Activated CD4-positive, alpha-beta T cell treated with anti-CD3 and anti-CD28 coated beads for 36 hours (primary cell): Measurements from ENCODE around the gene RAP1GAP. TPM values are rescaled to one million over a fixed set of nuclear protein-coding genes. Genes with fewer than 3 reads are reported as not detected.

Experiments
- ATAC-seq: fragments of 200-7000 bp; cut with Tn5 transposase; one replicate; pipeline ENCODE4 v1.10.0; 2021; ENCODE audit warnings: mild to moderate bottlenecking, moderate library complexity
- CTCF ChIA-PET: fragments of 350-600 bp; sonication (Branson Sonifier 250); formaldehyde crosslinking; loops from one replicate; lab custom pipeline; 2021; ENCODE audit warnings: antibody characterized with exemption; lab: Charles Lee
- POLR2A ChIA-PET: fragments of 350-600 bp; sonication (Branson Sonifier 250); formaldehyde crosslinking; loops from one replicate; lab custom pipeline; 2021; ENCODE audit warnings: antibody characterized with exemption, inconsistent platforms; lab: Charles Lee
- DNase-seq: peaks from one replicate; pipeline ENCODE4 v3.0.0-alpha.2; 2020
- H3K27ac Mint-ChIP-seq: one replicate; pipeline ENCODE4 v1.8.0; 2021; ENCODE audit warnings: mixed read lengths
- H3K27me3 Mint-ChIP-seq: one replicate; pipeline ENCODE4 v1.8.0; 2021; ENCODE audit warnings: mixed read lengths
- H3K36me3 Mint-ChIP-seq: one replicate; pipeline ENCODE4 v1.8.0; 2021; ENCODE audit warnings: low read depth, mixed read lengths
- H3K4me1 Mint-ChIP-seq: one replicate; pipeline ENCODE4 v1.8.0; 2021; ENCODE audit warnings: mixed read lengths
- H3K4me3 Mint-ChIP-seq: one replicate; pipeline ENCODE4 v1.8.0; 2021; ENCODE audit warnings: mild to moderate bottlenecking, moderate library complexity, mixed read lengths
- H3K9me3 Mint-ChIP-seq: one replicate; pipeline ENCODE4 v1.8.0; 2021; ENCODE audit warnings: low read depth, mixed read lengths
- intact Hi-C, 2 experiments: fragments of 100-400 bp; cut with DNase I in 1 of 2; cut with micrococcal nuclease in 1 of 2; formaldehyde crosslinking; loops; one replicate each; pipeline versions ENCODE4 v1.14.2 to v1.15.1; 2022 to 2024; cut with DNase I, micrococcal nuclease
- total RNA-seq, 2 experiments: library from RNA; stranded (reverse); gene quantifications; one replicate each; pipeline ENCODE4 v1.2.3, GENCODE V29; 2021

Gene RAP1GAP
- total RNA-seq, 2 experiments from 2014 or later, result 2.1 to 2.5 TPM

- CTCF ChIA-PET, result interaction anchor here (0.5 to 0.7 kb wide), 2 partner anchors 22 to 384 kb away, joined by 3 to 4 read pairs; no protein-coding TSS in a partner anchor
- Mint-ChIP-seq H3K27ac (no peak overlapping the region), H3K4me1 (no peaks in the 10 kb centered on the region), H3K27me3 (peaks cover 4% of the 10 kb centered on the region), H3K9me3 (no peaks in the 10 kb centered on the region), H3K4me3 (no peak overlapping the region), H3K36me3 (no peaks in the 10 kb centered on the region)
- DNase-seq (no peak), ATAC-seq (no peak)
- POLR2A ChIA-PET, result no interaction called here
- intact Hi-C loops, result no loop called here
Measured at GRCh38 chr1:21579791-21580190, 89.4 kb downstream of the RAP1GAP start.

GRCh38 chr1:21577933-21578332, 91.2 kb downstream of the RAP1GAP start:
- Mint-ChIP-seq H3K36me3 (no peaks in the 10 kb centered on the region), H3K4me3 (no peak overlapping the region), H3K27me3 (peaks cover 12% of the 10 kb centered on the region), H3K9me3 (no peaks in the 10 kb centered on the region), H3K4me1 (no peaks in the 10 kb centered on the region), H3K27ac (no peak overlapping the region)
- POLR2A ChIA-PET, result no interaction called here
- CTCF ChIA-PET, result interaction anchor here (0.8 kb wide), 1 partner anchor 77 kb away, joined by 3 read pairs; no protein-coding TSS in a partner anchor
- no peak for ATAC-seq
- DNase-seq, result no peak
- intact Hi-C loops, result no loop called here

- no peak for ATAC-seq
- no peak overlapping the region for H3K27ac Mint-ChIP-seq
- POLR2A ChIA-PET, result no interaction called here
Measured at GRCh38 chr1:21577324-21577723, 91.8 kb downstream of the RAP1GAP start.

GRCh38 chr1:21576798-21577187, 92.4 kb downstream of the RAP1GAP start:
- no peaks in the 10 kb centered on the region for H3K36me3 Mint-ChIP-seq
- peaks cover 12% of the 10 kb centered on the region for H3K27me3 Mint-ChIP-seq
- intact Hi-C loops, result no loop called here
- no peak overlapping the region for H3K27ac Mint-ChIP-seq
- no peak for ATAC-seq
- ChIA-PET POLR2A (no interaction called here), CTCF (no interaction called here)
- no peak overlapping the region for H3K4me3 Mint-ChIP-seq
- no peaks in the 10 kb centered on the region for H3K4me1 Mint-ChIP-seq
- no peak for DNase-seq
- no peaks in the 10 kb centered on the region for H3K9me3 Mint-ChIP-seq

More at GRCh38 chr1:21577324-21577723, 91.8 kb downstream of the RAP1GAP start:
- Mint-ChIP-seq H3K9me3 (no peaks in the 10 kb centered on the region), H3K4me3 (no peak overlapping the region), H3K36me3 (no peaks in the 10 kb centered on the region), H3K4me1 (no peaks in the 10 kb centered on the region), H3K27me3 (peaks cover 12% of the 10 kb centered on the region)
- DNase-seq, result no peak
- intact Hi-C loops, result no loop called here
- CTCF ChIA-PET, result no interaction called here

- Mint-ChIP-seq H3K4me1 (no peaks in the 10 kb centered on the region), H3K27me3 (peaks cover 12% of the 10 kb centered on the region), H3K27ac (no peak overlapping the region), H3K9me3 (no peaks in the 10 kb centered on the region), H3K4me3 (no peak overlapping the region), H3K36me3 (no peaks in the 10 kb centered on the region)
- DNase-seq (no peak), ATAC-seq (no peak)
- intact Hi-C loops, result no loop called here
- ChIA-PET CTCF (no interaction called here), POLR2A (no interaction called here)
Measured at GRCh38 chr1:21576031-21576797, 92.9 kb downstream of the RAP1GAP start.

- DNase-seq (no peak), ATAC-seq (no peak)
- H3K4me3 Mint-ChIP-seq, result no peak overlapping the region
- intact Hi-C loops, result no loop called here
- H3K27ac Mint-ChIP-seq, result no peak overlapping the region
- no peaks in the 10 kb centered on the region for H3K36me3 Mint-ChIP-seq
- no peaks in the 10 kb centered on the region for H3K9me3 Mint-ChIP-seq
- peaks cover 12% of the 10 kb centered on the region for H3K27me3 Mint-ChIP-seq
- ChIA-PET CTCF (no interaction called here), POLR2A (no interaction called here)
- no peaks in the 10 kb centered on the region for H3K4me1 Mint-ChIP-seq
Measured at GRCh38 chr1:21575351-21575942, 93.7 kb downstream of the RAP1GAP start.

- ATAC-seq, result no peak
- POLR2A ChIA-PET, result no interaction called here
- intact Hi-C loops, result no loop called here
- Mint-ChIP-seq H3K36me3 (no peaks in the 10 kb centered on the region), H3K4me3 (no peak overlapping the region), H3K9me3 (no peaks in the 10 kb centered on the region), H3K27me3 (peaks cover 12% of the 10 kb centered on the region), H3K4me1 (no peaks in the 10 kb centered on the region), H3K27ac (no peak overlapping the region)
- DNase-seq, result no peak
- CTCF ChIA-PET, result no interaction called here
Measured at GRCh38 chr1:21574466-21575151, 94.5 kb downstream of the RAP1GAP start.

GRCh38 chr1:21573971-21574465, 95.1 kb downstream of the RAP1GAP start:
- no peaks in the 10 kb centered on the region for H3K9me3 Mint-ChIP-seq
- peak; percentile 69 for DNase-seq
- no peaks in the 10 kb centered on the region for H3K36me3 Mint-ChIP-seq
- CTCF ChIA-PET, result interaction anchor here (0.7 to 1.1 kb wide), 2 partner anchors 49 to 205 kb away, joined by 3 to 4 read pairs; no protein-coding TSS in a partner anchor
- POLR2A ChIA-PET, result no interaction called here
- H3K4me1 Mint-ChIP-seq, result no peaks in the 10 kb centered on the region
- peak; percentile 58 for ATAC-seq
- peaks cover 12% of the 10 kb centered on the region for H3K27me3 Mint-ChIP-seq
- H3K27ac Mint-ChIP-seq, result no peak overlapping the region
- H3K4me3 Mint-ChIP-seq, result no peak overlapping the region
- intact Hi-C loops, result no loop called here

GRCh38 chr1:21573475-21573874, 95.7 kb downstream of the RAP1GAP start:
- Mint-ChIP-seq H3K27me3 (peaks cover 12% of the 10 kb centered on the region), H3K4me3 (no peak overlapping the region), H3K27ac (no peak overlapping the region), H3K36me3 (no peaks in the 10 kb centered on the region), H3K4me1 (no peaks in the 10 kb centered on the region), H3K9me3 (no peaks in the 10 kb centered on the region)
- CTCF ChIA-PET, result interaction anchor here (0.7 to 1.1 kb wide), 2 partner anchors 48 to 205 kb away, joined by 3 to 4 read pairs; no protein-coding TSS in a partner anchor
- intact Hi-C loops, result no loop called here
- POLR2A ChIA-PET, result no interaction called here
- no peak for ATAC-seq
- DNase-seq, result no peak

- ATAC-seq (no peak), DNase-seq (no peak)
- Mint-ChIP-seq H3K27me3 (peaks cover 12% of the 10 kb centered on the region), H3K4me3 (no peak overlapping the region), H3K4me1 (no peaks in the 10 kb centered on the region), H3K27ac (no peak overlapping the region), H3K36me3 (no peaks in the 10 kb centered on the region), H3K9me3 (no peaks in the 10 kb centered on the region)
- intact Hi-C loops, result no loop called here
- POLR2A ChIA-PET, result no interaction called here
- CTCF ChIA-PET, result interaction anchor here (1.1 kb wide), 1 partner anchor 204 kb away, joined by 3 read pairs; no protein-coding TSS in a partner anchor
Measured at GRCh38 chr1:21572735-21573277, 96.4 kb downstream of the RAP1GAP start.

- ChIA-PET CTCF (no interaction called here), POLR2A (interaction anchor here (0.7 kb wide), 1 partner anchor 682 kb away, joined by 3 read pairs; no protein-coding TSS in a partner anchor)
- intact Hi-C loops, result no loop called here
- no peaks in the 10 kb centered on the region for H3K9me3 Mint-ChIP-seq
- H3K4me3 Mint-ChIP-seq, result no peak overlapping the region
- no peak for DNase-seq
- H3K36me3 Mint-ChIP-seq, result no peaks in the 10 kb centered on the region
- ATAC-seq, result no peak
- no peak overlapping the region for H3K27ac Mint-ChIP-seq
- H3K4me1 Mint-ChIP-seq, result no peaks in the 10 kb centered on the region
- H3K27me3 Mint-ChIP-seq, result peaks cover 12% of the 10 kb centered on the region
Measured at GRCh38 chr1:21572221-21572620, 96.9 kb downstream of the RAP1GAP start.
